SK-N-SH treated with all-trans-retinoic acid at 6 μM for 48 hours (cell line): ENCODE results near the gene MXD4.

Experiments used
- ATAC-seq: fragments of 200-7000 bp; cut with Tn5 transposase; 3 replicates; pipeline ENCODE4 v1.9.1; 2020; ENCODE audit warnings: mild to moderate bottlenecking, moderate library complexity
- ARNTL ChIP-seq: fragments of 450-650 bp; formaldehyde crosslinking; IDR thresholded peaks from 2 replicates; pipeline ENCODE4 v1.5.0; 2020; ENCODE audit warnings: low read depth, mild to moderate bottlenecking, moderate library complexity, borderline replicate concordance
- CSDC2 ChIP-seq: fragments of 250-450 bp; sonication (Bioruptor Pico); IDR thresholded peaks from 2 replicates; pipeline ENCODE4 v1.5.0; 2020; ENCODE audit warnings: mild to moderate bottlenecking, moderate library complexity
- ESRRG ChIP-seq: fragments of 250-450 bp; sonication (Bioruptor Pico); IDR thresholded peaks from 2 replicates; pipeline ENCODE4 v1.6.1; 2021; ENCODE audit warnings: mild to moderate bottlenecking
- GLIS3 ChIP-seq: fragments of 250-450 bp; sonication (Bioruptor Pico); IDR thresholded peaks from 2 replicates; pipeline ENCODE4 v1.5.0; 2020; ENCODE audit warnings: mild to moderate bottlenecking, moderate library complexity
- ISL1 ChIP-seq: fragments of 250-450 bp; sonication (Bioruptor Pico); IDR thresholded peaks from 2 replicates; pipeline ENCODE4 v2.1.2; 2022; ENCODE audit warnings: mild to moderate bottlenecking, moderate library complexity
- OSR1 ChIP-seq: fragments of 250-450 bp; sonication (Bioruptor Pico); IDR thresholded peaks from 2 replicates; pipeline ENCODE4 v1.8.0; 2022; ENCODE audit warnings: moderate library complexity, mild to moderate bottlenecking, inconsistent platforms
- PATZ1 ChIP-seq: fragments of 250-450 bp; sonication (Bioruptor Pico); IDR thresholded peaks from 2 replicates; pipeline ENCODE4 v1.8.0; 2020; ENCODE audit warnings: mild to moderate bottlenecking, moderate library complexity, borderline replicate concordance
- POU6F1 ChIP-seq: fragments of 250-450 bp; sonication (Bioruptor Pico); IDR thresholded peaks from 2 replicates; pipeline ENCODE4 v1.8.0; 2021; ENCODE audit warnings: low read depth, mild to moderate bottlenecking, moderate library complexity, borderline replicate concordance
- PPARA ChIP-seq: fragments of 250-450 bp; sonication (Bioruptor Pico); IDR thresholded peaks from 2 replicates; pipeline ENCODE4 v1.5.0; 2020; ENCODE audit warnings: mild to moderate bottlenecking, borderline replicate concordance
- RARB ChIP-seq: fragments of 250-450 bp; sonication (Bioruptor Pico); IDR thresholded peaks from 2 replicates; pipeline ENCODE4 v1.8.0; 2021; ENCODE audit warnings: mild to moderate bottlenecking, moderate library complexity
- SNAI2 ChIP-seq: fragments of 250-450 bp; sonication (Bioruptor Pico); IDR thresholded peaks from 2 replicates; pipeline ENCODE4 v1.5.0; 2020; ENCODE audit warnings: mild to moderate bottlenecking, moderate library complexity
- TCF4 ChIP-seq: fragments of 250-450 bp; sonication (Bioruptor Pico); IDR thresholded peaks from 2 replicates; pipeline ENCODE4 v1.8.0; 2021; ENCODE audit warnings: mild to moderate bottlenecking, moderate library complexity, borderline replicate concordance
- TOX ChIP-seq: fragments of 250-450 bp; sonication (Bioruptor Pico); IDR thresholded peaks from 2 replicates; pipeline ENCODE4 v1.8.0; 2021; ENCODE audit warnings: mild to moderate bottlenecking, moderate library complexity, borderline replicate concordance
- TSHZ2 ChIP-seq: fragments of 250-450 bp; sonication (Bioruptor Pico); IDR thresholded peaks from 2 replicates; pipeline ENCODE4 v1.5.0; 2020; ENCODE audit warnings: mild to moderate bottlenecking, moderate library complexity
- ZFP3 ChIP-seq: fragments of 250-450 bp; sonication (Bioruptor Pico); IDR thresholded peaks from 2 replicates; pipeline ENCODE4 v1.5.0; 2020; ENCODE audit warnings: mild to moderate bottlenecking, moderate library complexity
- ZFP30 ChIP-seq: fragments of 450-650 bp; formaldehyde crosslinking; IDR thresholded peaks from 2 replicates; pipeline ENCODE4 v1.5.0; 2022; ENCODE audit warnings: mild to moderate bottlenecking, moderate library complexity
- ZNF565 ChIP-seq: fragments of 450-650 bp; formaldehyde crosslinking; conservative IDR thresholded peaks from 2 replicates; pipeline ENCODE4 v1.5.0; 2020; ENCODE audit warnings: low read depth, mild to moderate bottlenecking, moderate library complexity
- ZNF70 ChIP-seq: fragments of 450-650 bp; formaldehyde crosslinking; IDR thresholded peaks from 2 replicates; pipeline ENCODE4 v1.5.0; 2020; ENCODE audit warnings: mild to moderate bottlenecking, moderate library complexity
- ZNF8 ChIP-seq: fragments of 450-650 bp; formaldehyde crosslinking; IDR thresholded peaks from 2 replicates; pipeline ENCODE4 v1.5.0; 2020; ENCODE audit warnings: mild to moderate bottlenecking, moderate library complexity

MXD4 gene

GRCh38 chr4:2266181-2266580 is 4.3 kb upstream of the MXD4 start:
- peak; percentile 5; the same call in 1 of the 3 replicates for ATAC-seq
- TF ChIP-seq TOX: no peak
- TF ChIP-seq CSDC2 (CRISPR knock-in tag): no peak
- no peak for TF ChIP-seq GLIS3 (CRISPR knock-in tag)
- no peak for TF ChIP-seq ZFP30 (CRISPR knock-in tag)
- no peak for TF ChIP-seq PATZ1 (CRISPR knock-in tag)
- TF ChIP-seq ISL1 (CRISPR knock-in tag): no peak
- no peak for TF ChIP-seq ESRRG
- no peak for TF ChIP-seq TSHZ2 (CRISPR knock-in tag)
- no peak for TF ChIP-seq SNAI2 (CRISPR knock-in tag)
- no peak for TF ChIP-seq RARB (CRISPR knock-in tag)
- no peak for TF ChIP-seq ZNF8 (CRISPR knock-in tag)
- TF ChIP-seq POU6F1 (CRISPR knock-in tag): no peak
- no peak for TF ChIP-seq ZNF565 (CRISPR knock-in tag)
- no peak for TF ChIP-seq OSR1 (CRISPR knock-in tag)
- no peak for TF ChIP-seq TCF4
- no peak for TF ChIP-seq ZNF70 (CRISPR knock-in tag)
- no peak for TF ChIP-seq PPARA (CRISPR knock-in tag)
- no peak for TF ChIP-seq ARNTL (CRISPR knock-in tag)

- TF ChIP-seq ESRRG (no peak), PATZ1 (CRISPR knock-in tag) (no peak), PPARA (CRISPR knock-in tag) (no peak), ZFP3 (CRISPR knock-in tag) (no peak), GLIS3 (CRISPR knock-in tag) (no peak), TCF4 (no peak), SNAI2 (CRISPR knock-in tag) (no peak), POU6F1 (CRISPR knock-in tag) (no peak), ZFP30 (CRISPR knock-in tag) (no peak), ISL1 (CRISPR knock-in tag) (no peak), TSHZ2 (CRISPR knock-in tag) (no peak), ARNTL (CRISPR knock-in tag) (no peak), ZNF565 (CRISPR knock-in tag) (no peak)
- no peak for ATAC-seq
Observed at GRCh38 chr4:2265113-2266110, 3.5 kb upstream of the MXD4 start.
